ENCODE data around the gene TMEM145.

GRCh38 chr19:42288387-42288786 is 24.7 kb upstream of the TMEM145 start:
- TF ChIP-seq, protein P1, sequence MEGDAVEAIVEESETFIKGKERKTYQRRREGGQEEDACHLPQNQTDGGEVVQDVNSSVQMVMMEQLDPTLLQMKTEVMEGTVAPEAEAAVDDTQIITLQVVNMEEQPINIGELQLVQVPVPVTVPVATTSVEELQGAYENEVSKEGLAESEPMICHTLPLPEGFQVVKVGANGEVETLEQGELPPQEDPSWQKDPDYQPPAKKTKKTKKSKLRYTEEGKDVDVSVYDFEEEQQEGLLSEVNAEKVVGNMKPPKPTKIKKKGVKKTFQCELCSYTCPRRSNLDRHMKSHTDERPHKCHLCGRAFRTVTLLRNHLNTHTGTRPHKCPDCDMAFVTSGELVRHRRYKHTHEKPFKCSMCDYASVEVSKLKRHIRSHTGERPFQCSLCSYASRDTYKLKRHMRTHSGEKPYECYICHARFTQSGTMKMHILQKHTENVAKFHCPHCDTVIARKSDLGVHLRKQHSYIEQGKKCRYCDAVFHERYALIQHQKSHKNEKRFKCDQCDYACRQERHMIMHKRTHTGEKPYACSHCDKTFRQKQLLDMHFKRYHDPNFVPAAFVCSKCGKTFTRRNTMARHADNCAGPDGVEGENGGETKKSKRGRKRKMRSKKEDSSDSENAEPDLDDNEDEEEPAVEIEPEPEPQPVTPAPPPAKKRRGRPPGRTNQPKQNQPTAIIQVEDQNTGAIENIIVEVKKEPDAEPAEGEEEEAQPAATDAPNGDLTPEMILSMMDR (IDR thresholded peaks at IDR 0.05) = no peak
- TF ChIP-seq EP300 (IDR thresholded peaks at IDR 0.05) (no peak), POLR2A (IDR thresholded peaks at IDR 0.05) (no peak), POLR2AphosphoS5 (IDR thresholded peaks at IDR 0.05) (no peak)

Measured in upper lobe of left lung (tissue), 4 donors.